ENCODE results near the gene CCDC197. TPM values are rescaled to one million over a fixed set of nuclear protein-coding genes. Genes with fewer than 3 reads are reported as not detected.

CCDC197 gene
- total RNA-seq, 1 donor from 2014 or later = not detected

- H3K27ac Mint-ChIP-seq = peak overlapping the region; percentile 98
- peaks cover 25% of the 10 kb centered on the region for H3K36me3 Mint-ChIP-seq (ENCODE audit: low read depth)
- peaks cover 1% of the 10 kb centered on the region for H3K27me3 Mint-ChIP-seq
- DNase-seq = no peak
- H3K4me1 Mint-ChIP-seq = peaks cover 74% of the 10 kb centered on the region
- H3K4me3 Mint-ChIP-seq = peak overlapping the region; percentile 81
- no peaks in the 10 kb centered on the region for H3K9me3 Mint-ChIP-seq
- intact Hi-C loops (cut with micrococcal nuclease) = loop anchor here (10.0 kb wide), 2 partner anchors 418 to 1288 kb away; no protein-coding TSS in a partner anchor
Observed at GRCh38 chr14:93977171-93977570, 19.9 kb upstream of the CCDC197 start.

- intact Hi-C loops (cut with micrococcal nuclease) = loop anchor here (1.0 to 10.0 kb wide), 4 partner anchors 39 to 1287 kb away; partner anchors contain the start of gene OTUB2
- peaks cover 1% of the 10 kb centered on the region for H3K27me3 Mint-ChIP-seq
- H3K4me1 Mint-ChIP-seq = peaks cover 68% of the 10 kb centered on the region
- peak overlapping the region; percentile 98 for H3K27ac Mint-ChIP-seq
- H3K36me3 Mint-ChIP-seq (ENCODE audit: low read depth) = peaks cover 25% of the 10 kb centered on the region
- peak overlapping the region; percentile 81 for H3K4me3 Mint-ChIP-seq
- H3K9me3 Mint-ChIP-seq = no peaks in the 10 kb centered on the region
- DNase-seq = peak; percentile 94
Observed at GRCh38 chr14:93977790-93978581, 19.1 kb upstream of the CCDC197 start.

- no peak for DNase-seq
- Mint-ChIP-seq H3K27me3 (peaks cover 1% of the 10 kb centered on the region), H3K9me3 (no peaks in the 10 kb centered on the region), H3K27ac (peak overlapping the region; percentile 98), H3K4me1 (peaks cover 62% of the 10 kb centered on the region), H3K36me3 (ENCODE audit: low read depth) (peaks cover 22% of the 10 kb centered on the region), H3K4me3 (peak overlapping the region; percentile 81)
- intact Hi-C loops (cut with micrococcal nuclease) = loop anchor here (1.0 to 10.0 kb wide), 4 partner anchors 39 to 1286 kb away; partner anchors contain the start of gene OTUB2
Observed at GRCh38 chr14:93978735-93979134, 18.4 kb upstream of the CCDC197 start.

- peak overlapping the region; percentile 47 for H3K4me3 Mint-ChIP-seq
- no peaks in the 10 kb centered on the region for H3K9me3 Mint-ChIP-seq
- no peak for DNase-seq
- intact Hi-C loops (cut with micrococcal nuclease) = no loop called here
- peaks cover 1% of the 10 kb centered on the region for H3K27me3 Mint-ChIP-seq
- H3K27ac Mint-ChIP-seq = peak overlapping the region; percentile 98
- peaks cover 22% of the 10 kb centered on the region for H3K36me3 Mint-ChIP-seq (ENCODE audit: low read depth)
- H3K4me1 Mint-ChIP-seq = peaks cover 49% of the 10 kb centered on the region
Observed at GRCh38 chr14:93980456-93981201, 16.5 kb upstream of the CCDC197 start.

GRCh38 chr14:93981316-93982229 lies 15.5 kb upstream of the CCDC197 start:
- Mint-ChIP-seq H3K9me3 (no peaks in the 10 kb centered on the region), H3K36me3 (ENCODE audit: low read depth) (peaks cover 19% of the 10 kb centered on the region), H3K27ac (peak overlapping the region; percentile 48), H3K27me3 (peaks cover 1% of the 10 kb centered on the region), H3K4me3 (no peak overlapping the region), H3K4me1 (peaks cover 40% of the 10 kb centered on the region)
- no peak for DNase-seq
- intact Hi-C loops (cut with micrococcal nuclease) = no loop called here

GRCh38 chr14:93982230-93983007 lies 14.7 kb upstream of the CCDC197 start:
- H3K27me3 Mint-ChIP-seq = peaks cover 1% of the 10 kb centered on the region
- H3K27ac Mint-ChIP-seq = no peak overlapping the region
- peaks cover 32% of the 10 kb centered on the region for H3K4me1 Mint-ChIP-seq

GRCh38 chr14:93984070-93984469 lies 13.0 kb upstream of the CCDC197 start:
- Mint-ChIP-seq H3K4me3 (no peak overlapping the region), H3K4me1 (peaks cover 18% of the 10 kb centered on the region), H3K27ac (no peak overlapping the region), H3K27me3 (no peaks in the 10 kb centered on the region), H3K9me3 (no peaks in the 10 kb centered on the region), H3K36me3 (ENCODE audit: low read depth) (peaks cover 5% of the 10 kb centered on the region)
- DNase-seq = no peak
- intact Hi-C loops (cut with micrococcal nuclease) = no loop called here

More at GRCh38 chr14:93982230-93983007, 14.7 kb upstream of the CCDC197 start:
- H3K4me3 Mint-ChIP-seq = no peak overlapping the region
- no peaks in the 10 kb centered on the region for H3K9me3 Mint-ChIP-seq
- peaks cover 15% of the 10 kb centered on the region for H3K36me3 Mint-ChIP-seq (ENCODE audit: low read depth)
- intact Hi-C loops (cut with micrococcal nuclease) = no loop called here
- DNase-seq = no peak

GRCh38 chr14:93984987-93985410 lies 12.1 kb upstream of the CCDC197 start:
- Mint-ChIP-seq H3K9me3 (no peaks in the 10 kb centered on the region), H3K27ac (no peak overlapping the region), H3K4me1 (peaks cover 15% of the 10 kb centered on the region), H3K27me3 (no peaks in the 10 kb centered on the region), H3K4me3 (no peak overlapping the region), H3K36me3 (ENCODE audit: low read depth) (peaks cover 5% of the 10 kb centered on the region)
- DNase-seq = no peak
- intact Hi-C loops (cut with micrococcal nuclease) = no loop called here

- intact Hi-C loops (cut with micrococcal nuclease) = no loop called here
Observed at GRCh38 chr14:93986955-93987354, 10.1 kb upstream of the CCDC197 start.

GRCh38 chr14:93987376-93987775 lies 9.7 kb upstream of the CCDC197 start:
- Mint-ChIP-seq H3K27me3 (no peaks in the 10 kb centered on the region), H3K4me3 (no peak overlapping the region), H3K9me3 (no peaks in the 10 kb centered on the region), H3K4me1 (peaks cover 13% of the 10 kb centered on the region), H3K27ac (no peak overlapping the region), H3K36me3 (ENCODE audit: low read depth) (no peaks in the 10 kb centered on the region)
- DNase-seq = no peak
- intact Hi-C loops (cut with micrococcal nuclease) = no loop called here

More at GRCh38 chr14:93986955-93987354, 10.1 kb upstream of the CCDC197 start:
- no peak overlapping the region for H3K27ac Mint-ChIP-seq
- H3K9me3 Mint-ChIP-seq = no peaks in the 10 kb centered on the region
- no peaks in the 10 kb centered on the region for H3K27me3 Mint-ChIP-seq
- no peak for DNase-seq
- no peaks in the 10 kb centered on the region for H3K36me3 Mint-ChIP-seq (ENCODE audit: low read depth)
- no peak overlapping the region for H3K4me3 Mint-ChIP-seq
- peaks cover 14% of the 10 kb centered on the region for H3K4me1 Mint-ChIP-seq

GRCh38 chr14:93987815-93988476 lies 9.2 kb upstream of the CCDC197 start:
- no peaks in the 10 kb centered on the region for H3K36me3 Mint-ChIP-seq (ENCODE audit: low read depth)
- H3K4me3 Mint-ChIP-seq = no peak overlapping the region
- intact Hi-C loops (cut with micrococcal nuclease) = no loop called here
- no peak for DNase-seq
- no peaks in the 10 kb centered on the region for H3K9me3 Mint-ChIP-seq
- H3K27me3 Mint-ChIP-seq = no peaks in the 10 kb centered on the region
- no peak overlapping the region for H3K27ac Mint-ChIP-seq
- peaks cover 17% of the 10 kb centered on the region for H3K4me1 Mint-ChIP-seq

- intact Hi-C loops (cut with micrococcal nuclease) = no loop called here
- H3K27ac Mint-ChIP-seq = peak overlapping the region; percentile 67
- H3K9me3 Mint-ChIP-seq = no peaks in the 10 kb centered on the region
- H3K36me3 Mint-ChIP-seq (ENCODE audit: low read depth) = no peaks in the 10 kb centered on the region
- no peak for DNase-seq
- H3K4me1 Mint-ChIP-seq = peaks cover 25% of the 10 kb centered on the region
- no peaks in the 10 kb centered on the region for H3K27me3 Mint-ChIP-seq
- no peak overlapping the region for H3K4me3 Mint-ChIP-seq
Observed at GRCh38 chr14:93989939-93990338, 7.2 kb upstream of the CCDC197 start.

Data from activated CD4-positive, alpha-beta T cell treated with anti-CD3 and anti-CD28 coated beads, Interleukin-2, amount 10 ng/mL, durations not matched to agents 24 days and 14 days (primary cell).